Skin epidermis (tissue), 12 donors: ENCODE results near the gene GET4.
A peak's percentile ranks its signal among the peaks of the same experiment; 100 is the strongest.
"Not testable (repeated sequence)": the region's sequence is repeated elsewhere in the genome, so short reads cannot be mapped to it uniquely, and the experiment has no call there.

Experiments used
- H3K27ac ChIP-seq, 21 experiments: fragments of 200-600 bp; sonication (generic) in 11 of 21; one replicate each; pipeline ENCODE4 v1.5.0; 2020; ENCODE audit warnings: mild to moderate bottlenecking in 3 of 21, inconsistent platforms in 2 of 21, moderate library complexity in 2 of 21
- H3K4me3 ChIP-seq, 7 experiments: fragments of 200-600 bp; sonication (generic) in 2 of 7; one replicate each; pipeline ENCODE4 v1.5.0; 2020; ENCODE audit warnings: inconsistent platforms in 2 of 7, mild to moderate bottlenecking in 2 of 7, moderate library complexity in 1 of 7

The GET4 gene

GRCh38 chr7:934469-935163 is 58.3 kb downstream of the GET4 start:
- H3K4me3 ChIP-seq = no peak overlapping the region
- H3K27ac ChIP-seq = no peak overlapping the region

GRCh38 chr7:935164-935873 is 59.0 kb downstream of the GET4 start:
- H3K4me3 ChIP-seq = no peak overlapping the region
- no peak overlapping the region for H3K27ac ChIP-seq

- Histone ChIP-seq H3K27ac (no peak overlapping the region), H3K4me3 (no peak overlapping the region)
Measured at GRCh38 chr7:935874-936385, 59.6 kb downstream of the GET4 start.

GRCh38 chr7:936386-937054 is 60.2 kb downstream of the GET4 start:
- Histone ChIP-seq H3K27ac (no peak overlapping the region), H3K4me3 (no peak overlapping the region)

GRCh38 chr7:937856-938484 is 61.6 kb downstream of the GET4 start:
- H3K27ac ChIP-seq = no peak overlapping the region
- H3K4me3 ChIP-seq = no peak overlapping the region

- Histone ChIP-seq H3K4me3 (no peak overlapping the region), H3K27ac (no peak overlapping the region)
Measured at GRCh38 chr7:938546-939185, 62.3 kb downstream of the GET4 start.

- Histone ChIP-seq H3K27ac (no peak overlapping the region), H3K4me3 (no peak overlapping the region)
Measured at GRCh38 chr7:939843-940242, 63.5 kb downstream of the GET4 start.

GRCh38 chr7:940599-941408 is 64.5 kb downstream of the GET4 start:
- no peak overlapping the region for H3K27ac ChIP-seq
- no peak overlapping the region for H3K4me3 ChIP-seq

GRCh38 chr7:943793-944192 is 67.4 kb downstream of the GET4 start:
- not testable (repeated sequence) for H3K4me3 ChIP-seq, H3K27ac ChIP-seq

GRCh38 chr7:944744-945143 is 68.4 kb downstream of the GET4 start:
- Histone ChIP-seq H3K27ac (peak overlapping the region in 4 of 21 experiments; percentile 11 to 80 (median 18)), H3K4me3 (no peak overlapping the region)

- Histone ChIP-seq H3K27ac (peak overlapping the region in 5 of 21 experiments; percentile 4 to 80 (median 16)), H3K4me3 (peak overlapping the region in 1 of 7 experiments; percentile 17)
Measured at GRCh38 chr7:945147-945555, 68.8 kb downstream of the GET4 start.

- Histone ChIP-seq H3K27ac (peak overlapping the region in 7 of 21 experiments; percentile 4 to 80 (median 16)), H3K4me3 (peak overlapping the region in 1 of 7 experiments; percentile 17)
Measured at GRCh38 chr7:945556-946255, 69.4 kb downstream of the GET4 start.
